SIG-M5 treated with dmso at 0.1 percent for 504 hours (cell line): Measurements from ENCODE around the gene PPM1L.
"Not testable (repeated sequence)": the region's sequence is repeated elsewhere in the genome, so short reads cannot be mapped to it uniquely, and the experiment has no call there.

Experiments used
- DNase-seq: peaks from one replicate; lab custom pipeline; 2025; ENCODE audit not compliant: unreplicated experiment; lab: John Stamatoyannopoulos, UW

The PPM1L gene

GRCh38 chr3:160755776-160756304 lies at the start of gene PPM1L:
Gene PPM1L, plus strand, starts transcription at chr3:160756231.
- DNase-seq, result peak; percentile 74

- peak; percentile 25 for DNase-seq
Observed at GRCh38 chr3:160707187-160707794, 48.7 kb upstream of the PPM1L start.

DNA sequence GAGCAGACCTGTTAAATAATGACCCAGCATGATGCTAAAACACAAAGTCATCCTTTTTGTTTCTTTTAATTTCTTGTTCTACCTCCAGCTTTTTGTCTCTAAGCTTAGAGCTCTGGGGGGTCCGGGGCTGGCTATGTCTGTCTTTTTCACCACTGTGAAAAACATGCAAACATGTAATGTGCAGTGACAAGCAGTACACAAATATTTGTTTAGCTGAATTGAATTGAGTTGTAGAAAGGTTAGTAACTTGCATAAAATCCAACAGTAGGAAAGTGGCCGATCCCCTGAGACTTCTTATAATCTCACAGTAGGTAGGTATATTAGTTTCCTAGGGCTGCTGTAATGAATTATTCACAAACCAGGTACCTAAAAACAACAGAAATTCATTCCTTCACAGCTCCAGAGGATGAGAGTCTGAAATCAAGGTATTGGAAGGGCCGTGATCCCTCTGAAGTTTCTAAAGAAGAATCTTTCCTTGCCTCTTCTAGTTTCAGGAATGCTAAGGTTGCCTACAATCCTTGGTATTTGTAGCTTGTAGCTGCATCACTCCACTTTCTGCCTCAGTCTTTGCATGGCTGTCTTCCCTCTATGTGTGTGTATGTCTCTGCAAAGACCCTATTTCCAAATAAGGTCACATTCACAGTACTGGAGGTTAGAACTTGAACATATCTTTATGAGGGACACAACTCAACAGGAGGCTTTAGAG lies 46.4 kb upstream of the PPM1L start:
- DNase-seq, result no peak

DNA sequence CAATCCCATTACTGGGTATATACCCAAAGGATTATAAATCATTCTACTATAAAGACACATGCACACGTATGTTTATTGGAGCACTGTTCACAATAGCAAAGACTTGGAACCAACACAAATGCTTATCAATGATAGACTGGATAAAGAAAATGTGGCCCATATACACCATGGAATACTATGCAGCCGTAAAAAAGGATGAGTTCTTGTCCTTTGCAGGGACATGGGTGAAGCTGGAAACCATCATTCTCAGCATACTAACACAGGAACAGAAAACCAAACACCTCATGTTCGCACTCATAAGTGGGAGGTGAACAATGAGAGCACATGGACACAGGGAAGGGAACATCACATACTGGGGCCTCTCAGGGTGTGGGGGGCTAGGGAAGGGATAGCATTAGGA lies 42.9 kb upstream of the PPM1L start:
- DNase-seq, result not testable (repeated sequence)

- DNase-seq, result no peak
Observed at GRCh38 chr3:160719710-160720109, 36.3 kb upstream of the PPM1L start.

GRCh38 chr3:160720123-160720746 lies 35.8 kb upstream of the PPM1L start:
- DNase-seq, result peak; percentile 12

DNA sequence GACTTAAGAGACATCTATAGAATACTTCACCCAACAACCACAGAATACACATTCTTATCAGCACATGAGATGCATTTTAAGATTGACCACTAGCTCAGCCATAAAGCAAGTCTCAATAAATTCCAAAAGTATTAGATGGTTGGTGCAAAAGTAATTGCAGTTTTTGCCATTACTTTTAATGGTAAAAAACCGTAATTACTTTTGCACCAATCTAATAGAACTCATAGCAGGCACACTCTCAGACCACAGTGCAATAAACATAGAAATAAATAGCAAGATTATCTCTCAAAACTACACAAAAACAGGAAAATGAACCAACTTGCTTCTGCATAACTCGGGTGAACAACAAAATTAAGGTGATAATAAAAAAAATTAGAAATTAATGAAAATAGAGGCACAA lies 33.7 kb upstream of the PPM1L start:
- no peak for DNase-seq

DNA sequence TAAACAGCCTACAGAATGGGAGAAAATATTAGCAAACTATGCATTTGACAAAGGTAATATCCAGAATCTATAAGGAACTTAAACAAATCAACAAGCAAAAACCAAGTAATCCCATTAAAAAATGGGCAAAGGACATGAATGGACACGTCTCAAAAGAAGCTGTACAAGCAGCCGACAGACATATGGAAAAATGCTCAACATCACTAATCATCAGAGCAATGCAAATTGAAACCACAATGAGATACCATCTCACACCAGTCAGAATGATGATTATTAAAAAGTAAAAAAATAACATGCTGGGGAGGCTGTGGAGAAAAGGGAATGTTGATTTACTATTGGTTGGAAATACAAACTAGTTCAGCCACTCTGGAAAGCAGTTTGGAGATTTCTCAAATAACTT lies 30.7 kb upstream of the PPM1L start:
- no peak for DNase-seq

DNA sequence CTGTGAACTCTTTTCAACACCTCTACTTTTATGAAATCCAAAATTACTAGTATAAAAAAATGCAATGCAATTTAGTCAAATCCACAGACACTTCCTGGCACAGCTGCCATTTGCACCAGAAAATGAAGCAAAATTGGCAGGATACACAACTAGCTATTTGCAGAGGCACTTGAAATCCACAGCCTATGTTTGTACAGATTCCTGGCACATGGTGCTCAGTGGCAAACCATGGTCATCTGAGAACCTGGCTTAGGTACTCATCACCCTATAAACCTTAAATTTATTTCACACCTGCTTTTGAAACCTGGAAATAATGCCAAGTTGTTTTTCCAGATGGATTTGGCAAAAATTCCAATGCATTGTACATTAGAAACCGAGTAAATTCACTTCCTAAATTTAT lies 20.2 kb upstream of the PPM1L start:
- DNase-seq, result no peak

GRCh38 chr3:160738048-160738447 lies 18.0 kb upstream of the PPM1L start:
- no peak for DNase-seq

GRCh38 chr3:160739079-160739478 lies 17.0 kb upstream of the PPM1L start:
- no peak for DNase-seq

GRCh38 chr3:160746976-160747375 lies 9.1 kb upstream of the PPM1L start:
- DNase-seq, result no peak

GRCh38 chr3:160747422-160747821 lies 8.6 kb upstream of the PPM1L start:
- no peak for DNase-seq

DNA sequence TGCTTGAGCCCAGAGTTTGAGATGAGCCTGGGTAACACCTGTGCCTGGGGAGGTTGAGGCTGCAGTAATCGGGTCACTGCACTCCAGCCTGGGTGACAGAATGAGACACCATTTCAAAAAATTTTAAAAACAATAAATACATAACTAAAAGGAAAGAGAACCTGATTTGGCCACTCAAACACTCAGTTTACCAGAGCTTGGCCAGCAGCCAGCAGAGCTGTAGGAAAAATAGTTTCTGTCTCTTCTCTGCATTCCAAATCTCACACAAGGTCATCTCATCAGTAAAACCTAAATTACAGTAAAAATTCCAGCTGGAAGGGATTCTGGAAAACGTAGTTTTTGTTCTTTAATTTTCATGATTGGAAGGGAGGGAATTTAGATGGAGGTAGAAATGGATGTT lies 7.8 kb upstream of the PPM1L start:
- no peak for DNase-seq

- no peak for DNase-seq
Observed at GRCh38 chr3:160748787-160749186, 7.2 kb upstream of the PPM1L start.

- DNase-seq, result no peak
Observed at GRCh38 chr3:160753953-160754352, 2.1 kb upstream of the PPM1L start.

DNA sequence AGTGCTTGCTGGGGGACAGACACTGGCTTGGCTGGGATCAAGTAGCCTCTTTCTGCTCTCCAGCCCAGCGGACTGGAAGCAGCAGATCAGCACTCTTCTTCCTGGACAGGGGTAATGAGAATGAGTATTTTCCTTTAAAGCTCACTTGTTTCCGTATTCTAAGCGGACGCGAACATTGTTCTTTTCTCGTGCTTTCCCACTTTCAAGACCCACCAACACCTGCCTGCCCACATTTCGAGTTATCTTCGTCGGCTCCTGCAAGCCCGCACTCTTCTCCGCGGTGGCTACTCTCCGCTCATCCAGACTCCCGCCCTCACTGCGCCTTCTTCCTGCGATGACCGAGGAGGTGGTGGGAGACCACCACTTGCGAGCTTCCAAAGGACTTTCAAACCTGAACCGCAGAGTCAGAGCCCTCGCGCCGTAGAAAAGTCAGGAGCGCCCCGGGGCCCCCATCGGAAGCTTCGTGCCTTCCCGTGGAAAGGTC lies 1.6 kb upstream of the PPM1L start:
- peak; percentile 74 for DNase-seq

- peak; percentile 87 for DNase-seq
Observed at GRCh38 chr3:160754855-160755747, 930 bp upstream of the PPM1L start.

- peak; percentile 24 for DNase-seq
Observed at GRCh38 chr3:160757233-160758106, 1.4 kb downstream of the PPM1L start.
